NCI-H2171 (cell line): ENCODE data around the gene PSKH1.
"Not testable (repeated sequence)": the region's sequence is repeated elsewhere in the genome, so short reads cannot be mapped to it uniquely, and the experiment has no call there.

ENCODE experiments used
- DNase-seq: peaks from one replicate; lab custom pipeline; 2025; lab: John Stamatoyannopoulos, UW

The PSKH1 gene

GRCh38 chr16:67963292-67963661, 70.2 kb downstream of the PSKH1 start:
- no peak for DNase-seq

GRCh38 chr16:67963662-67964321, 70.7 kb downstream of the PSKH1 start:
- no peak for DNase-seq

- DNase-seq, result no peak
These were observed 71.5 kb downstream of the PSKH1 start for GRCh38 chr16:67964477-67965131.

- no peak for DNase-seq
These were observed 72.9 kb downstream of the PSKH1 start for GRCh38 chr16:67965668-67966548.

- no peak for DNase-seq
These were observed 73.6 kb downstream of the PSKH1 start for GRCh38 chr16:67966549-67967182.

GRCh38 chr16:67967183-67967957, 74.3 kb downstream of the PSKH1 start:
- DNase-seq, result no peak

GRCh38 chr16:67967958-67968399, 74.9 kb downstream of the PSKH1 start:
- no peak for DNase-seq

GRCh38 chr16:67968400-67969253, 75.6 kb downstream of the PSKH1 start, which contains the start of gene SLC12A4:
Gene SLC12A4, minus strand, starts transcription at chr16:67968637. Its CDS starts 84 bp downstream, at chr16:67968553.
- DNase-seq, result peak; percentile 56

GRCh38 chr16:67969254-67970039, 76.4 kb downstream of the PSKH1 start:
- DNase-seq, result no peak

- DNase-seq, result no peak
These were observed 78.1 kb downstream of the PSKH1 start for GRCh38 chr16:67971111-67971510.

- DNase-seq, result not testable (repeated sequence)
These were observed 79.2 kb downstream of the PSKH1 start for GRCh38 chr16:67972285-67972684.

- no peak for DNase-seq
These were observed 82.5 kb downstream of the PSKH1 start for GRCh38 chr16:67975321-67976105.

GRCh38 chr16:67976205-67976604, 83.2 kb downstream of the PSKH1 start:
- DNase-seq, result no peak

- no peak for DNase-seq
These were observed 84.0 kb downstream of the PSKH1 start for GRCh38 chr16:67977005-67977404.

- no peak for DNase-seq
These were observed 84.6 kb downstream of the PSKH1 start for GRCh38 chr16:67977469-67978227.
